IPS-18a (cell line): ENCODE measurements around the gene PUSL1.

Source experiments
- H3K27ac ChIP-seq: one replicate; pipeline ENCODE4 v1.5.1; 2013; ENCODE audit warnings: low read length
- H3K27me3 ChIP-seq: one replicate; pipeline ENCODE4 v1.6.1; 2013; ENCODE audit warnings: mild to moderate bottlenecking, low read length; ENCODE audit not compliant: control insufficient read depth, insufficient read depth
- H3K36me3 ChIP-seq: one replicate; pipeline ENCODE4 v1.6.1; 2013; ENCODE audit warnings: low read depth, low read length; ENCODE audit not compliant: control insufficient read depth
- H3K4me1 ChIP-seq: one replicate; pipeline ENCODE4 v1.6.1; 2013; ENCODE audit warnings: low read depth, low read length; ENCODE audit not compliant: control insufficient read depth
- H3K4me3 ChIP-seq: one replicate; pipeline ENCODE4 v1.5.1; 2013; ENCODE audit warnings: low read length
- H3K9ac ChIP-seq: one replicate; pipeline ENCODE4 v1.6.1; 2013; ENCODE audit warnings: mild to moderate bottlenecking, low read length, moderate library complexity
- H3K9me3 ChIP-seq: one replicate; pipeline ENCODE4 v1.6.1; 2013; ENCODE audit warnings: low read depth, low read length; ENCODE audit not compliant: control insufficient read depth

PUSL1 gene

DNA sequence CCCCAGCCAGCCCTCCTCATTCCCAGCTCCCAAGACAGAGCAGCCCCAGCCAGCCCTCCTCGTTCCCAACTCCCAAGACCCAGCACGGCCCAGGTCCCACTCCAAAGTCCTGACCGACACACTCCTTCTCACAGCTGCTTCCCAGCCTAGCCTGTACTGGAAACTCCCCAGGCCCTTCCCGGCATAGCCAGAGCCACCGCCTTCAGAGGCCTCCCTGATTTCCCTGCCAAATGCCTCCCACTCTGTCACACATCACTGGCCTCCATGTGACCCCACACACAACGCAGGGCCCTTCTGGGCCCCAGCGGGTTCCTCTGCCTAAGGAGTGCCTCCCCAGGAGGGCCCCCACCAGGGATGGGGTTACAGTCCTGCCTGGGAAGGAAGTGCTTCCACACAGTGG lies 37.6 kb upstream of the PUSL1 start:
- peaks cover 2% of the 10 kb centered on the region for H3K4me1 ChIP-seq
- H3K27me3 ChIP-seq, result no peaks in the 10 kb centered on the region
- H3K9me3 ChIP-seq, result no peaks in the 10 kb centered on the region
- H3K9ac ChIP-seq, result no peak overlapping the region
- no peak overlapping the region for H3K4me3 ChIP-seq
- H3K27ac ChIP-seq, result no peak overlapping the region
- peaks cover 18% of the 10 kb centered on the region for H3K36me3 ChIP-seq

DNA sequence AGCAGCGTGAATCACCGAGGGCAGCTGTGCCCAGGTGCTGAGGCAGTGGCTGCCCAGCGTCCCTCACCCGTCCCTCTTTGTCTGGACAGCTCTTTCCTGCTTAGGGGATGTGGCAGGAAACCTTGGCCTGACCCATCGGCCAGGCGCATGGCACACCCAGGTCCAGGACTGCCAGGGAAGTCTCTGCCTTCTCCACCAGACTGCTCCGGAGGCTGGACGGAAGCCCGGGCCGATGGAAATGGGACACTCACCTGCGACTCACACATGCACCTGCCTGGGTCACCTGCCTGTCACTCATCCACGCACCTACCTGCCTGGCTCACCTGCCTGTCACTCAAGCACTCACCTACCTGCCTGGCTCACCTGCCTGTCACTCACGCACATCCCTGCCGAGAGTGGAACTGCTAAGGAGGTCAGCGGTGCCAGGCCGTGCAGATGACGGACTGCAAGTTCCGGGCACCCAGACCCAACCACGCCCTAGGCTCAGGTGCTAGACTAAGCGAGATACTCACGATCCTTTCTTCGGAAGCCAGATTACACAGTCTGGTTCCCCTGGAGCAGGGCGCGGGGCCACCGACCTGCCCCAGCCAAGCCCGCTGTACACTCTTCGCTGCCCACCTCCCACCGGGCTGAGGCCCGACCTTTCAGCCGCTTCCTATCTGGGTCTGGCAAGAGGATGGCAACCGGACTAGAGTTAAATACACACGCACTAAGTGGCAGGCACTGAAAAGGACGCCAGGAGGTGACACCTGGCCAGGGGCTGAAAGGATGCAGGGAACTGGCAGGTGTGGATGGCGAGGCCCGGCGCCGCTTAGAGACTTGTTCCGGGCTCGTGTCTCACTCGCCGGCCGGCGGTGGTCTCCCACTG lies 35.8 kb upstream of the PUSL1 start:
- Histone ChIP-seq H3K27ac (no peak overlapping the region), H3K4me1 (peaks cover 2% of the 10 kb centered on the region), H3K9me3 (no peaks in the 10 kb centered on the region), H3K36me3 (peaks cover 10% of the 10 kb centered on the region), H3K4me3 (peak overlapping the region; percentile 78), H3K9ac (peak overlapping the region; percentile 61), H3K27me3 (no peaks in the 10 kb centered on the region)

DNA sequence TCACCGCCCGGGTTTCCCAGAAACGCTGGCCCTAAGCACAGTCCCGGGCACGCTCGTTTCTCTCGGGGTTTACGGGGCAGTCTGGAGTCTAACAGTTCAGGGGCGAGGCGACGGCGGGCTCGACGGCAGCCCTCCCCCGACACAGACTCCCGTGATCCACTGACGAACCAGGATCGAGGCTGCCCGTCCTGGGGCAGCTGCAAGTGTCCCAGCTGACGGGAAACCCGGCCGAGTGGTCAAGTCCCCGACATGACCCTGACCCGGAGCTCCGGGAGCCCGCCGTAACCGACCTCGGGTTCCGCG lies 35.2 kb upstream of the PUSL1 start:
- Histone ChIP-seq H3K27ac (no peak overlapping the region), H3K36me3 (peaks cover 6% of the 10 kb centered on the region), H3K4me3 (peak overlapping the region; percentile 78), H3K9me3 (no peaks in the 10 kb centered on the region), H3K9ac (peak overlapping the region; percentile 61), H3K4me1 (peaks cover 2% of the 10 kb centered on the region), H3K27me3 (no peaks in the 10 kb centered on the region)

- Histone ChIP-seq H3K36me3 (peaks cover 5% of the 10 kb centered on the region), H3K27me3 (no peaks in the 10 kb centered on the region), H3K9me3 (no peaks in the 10 kb centered on the region), H3K9ac (peak within 1 kb of the TSS; percentile 61), H3K4me3 (peak within 1 kb of the TSS; percentile 78), H3K27ac (no peak within 1 kb of the TSS), H3K4me1 (peaks cover 2% of the 10 kb centered on the region)
These were observed 34.7 kb upstream of the PUSL1 start, which contains the start of gene UBE2J2 for GRCh38 chr1:1273512-1274298. Gene UBE2J2, minus strand, starts transcription at chr1:1273854. Its CDS starts 5,862 bp downstream, at chr1:1267992.

DNA sequence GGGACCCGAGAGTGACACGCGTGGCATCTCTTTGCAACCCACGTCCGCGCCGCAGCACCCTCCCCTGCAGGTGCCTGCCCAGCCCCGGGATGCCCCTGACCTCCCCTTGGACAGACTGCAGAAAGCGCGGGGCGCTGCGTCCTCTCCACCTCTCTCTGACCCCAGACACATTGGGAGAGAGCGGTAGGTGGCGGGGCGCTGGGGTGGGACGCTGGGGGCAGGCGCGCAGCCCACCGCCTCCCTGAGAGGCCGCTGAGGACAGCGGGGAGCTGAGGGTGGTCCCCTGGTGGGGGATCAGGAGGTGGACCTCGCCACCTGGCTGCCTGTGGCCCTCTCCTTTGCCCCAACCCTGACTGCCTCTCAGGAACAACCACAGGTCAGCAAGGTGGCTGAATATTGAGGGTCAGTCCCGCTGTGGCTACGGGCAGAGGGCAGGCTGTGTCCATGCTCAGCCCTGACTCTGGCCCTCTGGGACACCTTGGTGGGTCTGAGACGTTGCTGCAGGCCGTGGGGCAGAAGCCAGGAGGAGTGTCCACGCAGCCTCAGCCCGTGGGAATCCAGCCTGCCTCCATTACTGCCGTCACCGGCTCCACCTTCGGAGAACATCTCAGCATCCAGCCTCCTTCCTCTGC lies 34.0 kb upstream of the PUSL1 start:
- Histone ChIP-seq H3K9ac (peak overlapping the region; percentile 22), H3K36me3 (peaks cover 5% of the 10 kb centered on the region), H3K27me3 (no peaks in the 10 kb centered on the region), H3K9me3 (no peaks in the 10 kb centered on the region), H3K27ac (no peak overlapping the region), H3K4me1 (peaks cover 2% of the 10 kb centered on the region), H3K4me3 (peak overlapping the region; percentile 60)

- Histone ChIP-seq H3K36me3 (peaks cover 5% of the 10 kb centered on the region), H3K9ac (no peak overlapping the region), H3K4me1 (peaks cover 2% of the 10 kb centered on the region), H3K27ac (no peak overlapping the region), H3K27me3 (no peaks in the 10 kb centered on the region), H3K9me3 (no peaks in the 10 kb centered on the region), H3K4me3 (no peak overlapping the region)
These were observed 33.4 kb upstream of the PUSL1 start for GRCh38 chr1:1274931-1275431.

- no peaks in the 10 kb centered on the region for H3K27me3 ChIP-seq
- H3K4me3 ChIP-seq, result no peak overlapping the region
- H3K9ac ChIP-seq, result no peak overlapping the region
- peaks cover 5% of the 10 kb centered on the region for H3K36me3 ChIP-seq
- H3K27ac ChIP-seq, result no peak overlapping the region
- no peaks in the 10 kb centered on the region for H3K9me3 ChIP-seq
- peaks cover 2% of the 10 kb centered on the region for H3K4me1 ChIP-seq
These were observed 32.6 kb upstream of the PUSL1 start for GRCh38 chr1:1275836-1276235.

GRCh38 chr1:1278620-1279019 lies 29.8 kb upstream of the PUSL1 start:
- Histone ChIP-seq H3K4me3 (no peak overlapping the region), H3K9ac (no peak overlapping the region), H3K27me3 (no peaks in the 10 kb centered on the region), H3K9me3 (no peaks in the 10 kb centered on the region), H3K36me3 (no peaks in the 10 kb centered on the region), H3K27ac (no peak overlapping the region), H3K4me1 (peaks cover 2% of the 10 kb centered on the region)

DNA sequence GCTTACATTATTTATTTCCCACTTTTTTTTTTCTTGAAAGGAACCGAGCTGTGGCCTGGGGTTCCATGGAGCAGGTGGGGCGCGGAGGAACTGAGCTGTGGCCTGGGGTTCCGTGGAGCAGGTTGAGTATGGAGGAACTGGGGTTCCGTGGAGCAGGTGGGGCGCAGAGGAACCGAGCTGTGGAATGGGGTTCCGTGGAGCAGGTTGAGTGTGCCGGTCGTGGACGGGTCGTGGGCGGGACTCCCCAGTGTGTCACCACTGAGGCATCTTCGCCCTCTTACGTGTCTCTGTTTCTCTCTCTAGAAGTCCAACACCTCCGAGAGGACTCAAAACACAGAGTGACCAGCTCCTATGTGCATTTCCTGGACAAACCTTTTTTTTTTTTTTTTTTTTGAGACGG lies 29.4 kb upstream of the PUSL1 start:
- H3K4me1 ChIP-seq, result peaks cover 2% of the 10 kb centered on the region
- H3K36me3 ChIP-seq, result no peaks in the 10 kb centered on the region
- H3K27ac ChIP-seq, result no peak overlapping the region
- H3K9ac ChIP-seq, result no peak overlapping the region
- H3K4me3 ChIP-seq, result no peak overlapping the region
- no peaks in the 10 kb centered on the region for H3K9me3 ChIP-seq
- H3K27me3 ChIP-seq, result no peaks in the 10 kb centered on the region

DNA sequence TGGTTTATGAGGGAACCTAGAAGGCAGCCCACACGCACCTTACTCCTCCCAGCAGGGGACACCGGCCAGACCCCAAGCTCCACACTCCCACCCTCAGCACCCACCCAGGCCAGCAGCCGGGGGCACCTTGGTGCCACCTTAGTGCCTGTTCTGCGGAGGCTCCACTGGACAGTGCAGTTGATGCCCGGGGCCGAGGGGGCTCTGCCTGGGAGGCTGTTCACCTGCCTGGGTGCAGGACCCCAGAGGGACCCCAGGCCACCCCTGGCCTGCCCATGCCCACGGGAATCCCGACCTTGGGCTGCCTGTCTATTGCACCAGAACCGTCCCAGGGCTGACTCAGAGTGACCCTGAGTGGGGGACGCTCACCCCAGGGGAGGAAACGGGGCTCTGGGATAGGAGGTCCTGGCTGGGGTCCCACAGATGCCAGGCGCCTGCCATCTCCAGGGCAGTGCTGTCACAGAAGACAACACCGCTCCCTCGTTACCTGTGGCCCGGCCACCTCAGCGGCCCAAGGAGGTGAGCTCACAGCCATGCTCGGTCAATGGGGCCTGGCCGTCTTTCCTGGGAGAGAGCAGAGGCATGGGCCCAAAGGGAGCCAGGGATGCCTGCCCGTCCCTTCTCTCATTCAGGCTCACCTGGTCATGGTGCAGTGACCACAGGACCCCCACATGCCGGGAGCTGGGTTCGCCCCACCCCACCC lies 27.5 kb upstream of the PUSL1 start:
- H3K27ac ChIP-seq, result no peak overlapping the region
- H3K4me1 ChIP-seq, result no peaks in the 10 kb centered on the region
- no peak overlapping the region for H3K4me3 ChIP-seq
- no peaks in the 10 kb centered on the region for H3K27me3 ChIP-seq
- H3K9me3 ChIP-seq, result no peaks in the 10 kb centered on the region
- H3K9ac ChIP-seq, result no peak overlapping the region
- H3K36me3 ChIP-seq, result no peaks in the 10 kb centered on the region
